Esophagus squamous epithelium (tissue), 4 donors: ENCODE data around the gene CD46.

Experiments used
- CTCF ChIP-seq, 6 experiments: fragments of 450-650 bp in 4 of 6; fragments of 200-600 bp in 2 of 6; sonication (generic) in 2 of 6; IDR thresholded peaks; one replicate each; pipeline ENCODE4 v1.5.1; 2016 to 2019; ENCODE audit warnings: antibody characterized with exemption in 6 of 6, mild to moderate bottlenecking in 4 of 6, moderate library complexity in 4 of 6
- POLR2A ChIP-seq, 4 donors: fragments of 450-650 bp; IDR thresholded peaks; one replicate each; pipeline ENCODE4 v1.6.1; 2017; ENCODE audit warnings: antibody characterized with exemption in 4 of 4, mild to moderate bottlenecking in 4 of 4, moderate library complexity in 3 of 4

GRCh38 chr1:207719234-207719633 is 32.6 kb upstream of the CD46 start:
- TF ChIP-seq CTCF (IDR thresholded peaks at IDR 0.05): no peak
- no peak for TF ChIP-seq POLR2A (IDR thresholded peaks at IDR 0.05)
